K562 (cell line): ENCODE results near the gene BZW2. TPM values are rescaled to one million over a fixed set of nuclear protein-coding genes. Genes with fewer than 3 reads are reported as not detected.

Source experiments
- polyA plus RNA-seq, 8 experiments: library from polyadenylated mRNA; depleted of rRNA in 4 of 8; stranded (reverse) in 5 of 8; unstranded in 3 of 8; fragments of >200 nt; fragmentation: Nextera tagmentation in 2 of 8; fragmentation: Illumina TruSeq in 1 of 8; extraction: Ambion mirVana in 2 of 8; extraction: Trizol in 1 of 8; gene quantifications; 2 replicates each; pipeline versions ENCODE4 v1.2.1 to v1.2.3, GENCODE V29; 2011 to 2014; ENCODE audit warnings: inconsistent platforms in 1 of 8, missing spikeins in 1 of 8
- total RNA-seq, 7 experiments: library from RNA; depleted of rRNA in 6 of 7; stranded (reverse); fragments of >200 nt in 6 of 7; fragmentation: Illumina TruSeq in 2 of 7; extraction: Trizol in 2 of 7; gene quantifications; 2 replicates each; pipeline versions ENCODE4 v1.2.1 to v1.2.3, GENCODE V29; 2011 to 2021; ENCODE audit warnings: low replicate concordance in 1 of 7

Gene BZW2
- total and polyA plus RNA-seq, 9 of the 15 experiments (the other 6 are each of a cell fraction or from before 2014, with no cell fraction given), result 140 to 316 (median 173) TPM

Other genes with a start within 250 kb of the BZW2 start
- gene CRPPA, start 224.6 kb upstream of the BZW2 start, total RNA-seq (2014; rRNA removed), result 5.9 and 6.6 TPM in 2 replicates
- gene CRPPA, start 224.6 kb upstream of the BZW2 start, total RNA-seq (2014; rRNA removed; fragmentation: Illumina TruSeq; extraction: Trizol), result 8.0 and 11.1 TPM in 2 replicates
- 13.3 and 14.4 TPM in 2 replicates for gene CRPPA, start 224.6 kb upstream of the BZW2 start, total RNA-seq (2015; rRNA removed; fragmentation: Illumina TruSeq; extraction: Trizol)
- 8.6 and 9.1 TPM in 2 replicates for gene CRPPA, start 224.6 kb upstream of the BZW2 start, total RNA-seq (2021)
- gene CRPPA, start 224.6 kb upstream of the BZW2 start, polyA plus RNA-seq (2011; rRNA removed), result 5.5 and 7.8 TPM in 2 replicates
- gene CRPPA, start 224.6 kb upstream of the BZW2 start, polyA plus RNA-seq (2014; fragmentation: Illumina TruSeq; extraction: Trizol), result 4.2 and 4.3 TPM in 2 replicates
- gene CRPPA, start 224.6 kb upstream of the BZW2 start, polyA plus RNA-seq (2014; fragmentation: Nextera tagmentation; extraction: Ambion mirVana), result 1 to 10 TPM; 3.9 to 8.2 TPM
- 3.4 and 5.1 TPM in 2 replicates for gene CRPPA, start 224.6 kb upstream of the BZW2 start, polyA plus RNA-seq (2014; rRNA removed)
- gene SOSTDC1, start 180.4 kb upstream of the BZW2 start, total RNA-seq (2014; rRNA removed), result 8.3 and 10.5 TPM in 2 replicates
- gene SOSTDC1, start 180.4 kb upstream of the BZW2 start, total RNA-seq (2014; rRNA removed; fragmentation: Illumina TruSeq; extraction: Trizol), result 15.0 and 15.1 TPM in 2 replicates
- 23.0 and 23.7 TPM in 2 replicates for gene SOSTDC1, start 180.4 kb upstream of the BZW2 start, total RNA-seq (2015; rRNA removed; fragmentation: Illumina TruSeq; extraction: Trizol)
- 8.8 and 12.0 TPM in 2 replicates for gene SOSTDC1, start 180.4 kb upstream of the BZW2 start, total RNA-seq (2021)
- 5.8 and 15.9 TPM in 2 replicates for gene SOSTDC1, start 180.4 kb upstream of the BZW2 start, polyA plus RNA-seq (2011; rRNA removed)
- 15.3 and 18.4 TPM in 2 replicates for gene SOSTDC1, start 180.4 kb upstream of the BZW2 start, polyA plus RNA-seq (2014; fragmentation: Illumina TruSeq; extraction: Trizol)
- gene SOSTDC1, start 180.4 kb upstream of the BZW2 start, polyA plus RNA-seq (2014; fragmentation: Nextera tagmentation; extraction: Ambion mirVana), result 10 to 100 TPM; 47.5 to 48.6 TPM
- gene SOSTDC1, start 180.4 kb upstream of the BZW2 start, polyA plus RNA-seq (2014; rRNA removed), result 9.8 and 10.1 TPM in 2 replicates
- gene LRRC72, start 119.4 kb upstream of the BZW2 start, total RNA-seq (2014; rRNA removed), result not detected in 2 replicates
- gene LRRC72, start 119.4 kb upstream of the BZW2 start, total RNA-seq (2014; rRNA removed; fragmentation: Illumina TruSeq; extraction: Trizol), result not detected in 2 replicates
- not detected in 2 replicates for gene LRRC72, start 119.4 kb upstream of the BZW2 start, total RNA-seq (2015; rRNA removed; fragmentation: Illumina TruSeq; extraction: Trizol)
- not detected in 2 replicates for gene LRRC72, start 119.4 kb upstream of the BZW2 start, total RNA-seq (2021)
- gene LRRC72, start 119.4 kb upstream of the BZW2 start, polyA plus RNA-seq (2011; rRNA removed), result not detected in 2 replicates
- not detected in 2 replicates for gene LRRC72, start 119.4 kb upstream of the BZW2 start, polyA plus RNA-seq (2014; fragmentation: Illumina TruSeq; extraction: Trizol)
- under 1 TPM in 1 of 2 experiments, not detected in 1; 0.10 TPM for gene LRRC72, start 119.4 kb upstream of the BZW2 start, polyA plus RNA-seq (2014; fragmentation: Nextera tagmentation; extraction: Ambion mirVana)
- gene LRRC72, start 119.4 kb upstream of the BZW2 start, polyA plus RNA-seq (2014; rRNA removed), result not detected in 2 replicates
- 41.1 and 41.4 TPM in 2 replicates for gene ANKMY2, start 427 bp upstream of the BZW2 start, total RNA-seq (2014; rRNA removed)
- 57.0 and 64.3 TPM in 2 replicates for gene ANKMY2, start 427 bp upstream of the BZW2 start, total RNA-seq (2014; rRNA removed; fragmentation: Illumina TruSeq; extraction: Trizol)
- 48.7 and 52.6 TPM in 2 replicates for gene ANKMY2, start 427 bp upstream of the BZW2 start, total RNA-seq (2015; rRNA removed; fragmentation: Illumina TruSeq; extraction: Trizol)
- 43.7 and 44.0 TPM in 2 replicates for gene ANKMY2, start 427 bp upstream of the BZW2 start, total RNA-seq (2021)
- gene ANKMY2, start 427 bp upstream of the BZW2 start, polyA plus RNA-seq (2011; rRNA removed), result 58.5 and 71.5 TPM in 2 replicates
- gene ANKMY2, start 427 bp upstream of the BZW2 start, polyA plus RNA-seq (2014; fragmentation: Illumina TruSeq; extraction: Trizol), result 45.7 and 48.8 TPM in 2 replicates
- 10 to 100 TPM; 38.9 to 70.3 TPM for gene ANKMY2, start 427 bp upstream of the BZW2 start, polyA plus RNA-seq (2014; fragmentation: Nextera tagmentation; extraction: Ambion mirVana)
- gene ANKMY2, start 427 bp upstream of the BZW2 start, polyA plus RNA-seq (2014; rRNA removed), result 45.7 and 48.4 TPM in 2 replicates
- gene TSPAN13, start 107.6 kb downstream of the BZW2 start, total RNA-seq (2014; rRNA removed), result 12.8 and 16.6 TPM in 2 replicates
- gene TSPAN13, start 107.6 kb downstream of the BZW2 start, total RNA-seq (2014; rRNA removed; fragmentation: Illumina TruSeq; extraction: Trizol), result 29.2 and 32.5 TPM in 2 replicates
- 14.3 and 16.4 TPM in 2 replicates for gene TSPAN13, start 107.6 kb downstream of the BZW2 start, total RNA-seq (2015; rRNA removed; fragmentation: Illumina TruSeq; extraction: Trizol)
- gene TSPAN13, start 107.6 kb downstream of the BZW2 start, total RNA-seq (2021), result 26.8 and 28.9 TPM in 2 replicates
- 23.3 and 46.3 TPM in 2 replicates for gene TSPAN13, start 107.6 kb downstream of the BZW2 start, polyA plus RNA-seq (2011; rRNA removed)
- gene TSPAN13, start 107.6 kb downstream of the BZW2 start, polyA plus RNA-seq (2014; fragmentation: Illumina TruSeq; extraction: Trizol), result 25.0 and 29.3 TPM in 2 replicates
- 1 to 10 TPM; 7.8 to 9.8 TPM for gene TSPAN13, start 107.6 kb downstream of the BZW2 start, polyA plus RNA-seq (2014; fragmentation: Nextera tagmentation; extraction: Ambion mirVana)
- 20.0 and 23.9 TPM in 2 replicates for gene TSPAN13, start 107.6 kb downstream of the BZW2 start, polyA plus RNA-seq (2014; rRNA removed)
- not detected in 2 replicates for gene AGR2, start 158.8 kb downstream of the BZW2 start, total RNA-seq (2014; rRNA removed)
- not detected in 2 replicates for gene AGR2, start 158.8 kb downstream of the BZW2 start, total RNA-seq (2014; rRNA removed; fragmentation: Illumina TruSeq; extraction: Trizol)
- gene AGR2, start 158.8 kb downstream of the BZW2 start, total RNA-seq (2015; rRNA removed; fragmentation: Illumina TruSeq; extraction: Trizol), result not detected in 2 replicates
- 0.66 and 0.98 TPM in 2 replicates for gene AGR2, start 158.8 kb downstream of the BZW2 start, total RNA-seq (2021)
- not detected in 2 replicates for gene AGR2, start 158.8 kb downstream of the BZW2 start, polyA plus RNA-seq (2011; rRNA removed)
- gene AGR2, start 158.8 kb downstream of the BZW2 start, polyA plus RNA-seq (2014; fragmentation: Illumina TruSeq; extraction: Trizol), result not detected in 2 replicates
- gene AGR2, start 158.8 kb downstream of the BZW2 start, polyA plus RNA-seq (2014; fragmentation: Nextera tagmentation; extraction: Ambion mirVana), result not detected
- not detected in 2 replicates for gene AGR2, start 158.8 kb downstream of the BZW2 start, polyA plus RNA-seq (2014; rRNA removed)
- gene AGR3, start 235.8 kb downstream of the BZW2 start, total RNA-seq (2014; rRNA removed), result not detected in 2 replicates
- gene AGR3, start 235.8 kb downstream of the BZW2 start, total RNA-seq (2014; rRNA removed; fragmentation: Illumina TruSeq; extraction: Trizol), result not detected in 2 replicates
- gene AGR3, start 235.8 kb downstream of the BZW2 start, total RNA-seq (2015; rRNA removed; fragmentation: Illumina TruSeq; extraction: Trizol), result not detected in 2 replicates
- not detected in 2 replicates for gene AGR3, start 235.8 kb downstream of the BZW2 start, total RNA-seq (2021)
- gene AGR3, start 235.8 kb downstream of the BZW2 start, polyA plus RNA-seq (2011; rRNA removed), result not detected in 2 replicates
- not detected in 2 replicates for gene AGR3, start 235.8 kb downstream of the BZW2 start, polyA plus RNA-seq (2014; fragmentation: Illumina TruSeq; extraction: Trizol)
- not detected for gene AGR3, start 235.8 kb downstream of the BZW2 start, polyA plus RNA-seq (2014; fragmentation: Nextera tagmentation; extraction: Ambion mirVana)
- gene AGR3, start 235.8 kb downstream of the BZW2 start, polyA plus RNA-seq (2014; rRNA removed), result not detected in 2 replicates